H9 (cell line): ENCODE data around the gene GRB2. TPM values are rescaled to one million over a fixed set of nuclear protein-coding genes. Genes with fewer than 3 reads are reported as not detected.

Experiments
- DNase-seq: peaks from one replicate; pipeline ENCODE4 v3.0.0-alpha.2; 2017
- H2AFZ ChIP-seq: one replicate; pipeline ENCODE4 v1.6.1; 2013; ENCODE audit warnings: mild to moderate bottlenecking, low read length, control low read depth, moderate library complexity
- H2AK5ac ChIP-seq: 2 replicates; pipeline ENCODE4 v1.6.1; 2013; ENCODE audit warnings: low read length, control low read depth, mixed read lengths; ENCODE audit not compliant: insufficient read length
- H2BK120ac ChIP-seq: one replicate; pipeline ENCODE4 v1.6.1; 2013; ENCODE audit warnings: low read depth, mild to moderate bottlenecking, low read length, control low read depth, inconsistent platforms; ENCODE audit not compliant: poor library complexity, severe bottlenecking
- H2BK12ac ChIP-seq: 2 replicates; pipeline ENCODE4 v1.6.1; 2013; ENCODE audit warnings: low read length, control low read depth, mixed read lengths, low read depth; ENCODE audit not compliant: insufficient read length
- H2BK15ac ChIP-seq: 2 replicates; pipeline ENCODE4 v1.6.1; 2013; ENCODE audit warnings: low read depth, low read length, control low read depth
- H2BK20ac ChIP-seq: one replicate; pipeline ENCODE4 v1.6.1; 2013; ENCODE audit warnings: low read depth, mild to moderate bottlenecking, low read length, control low read depth, inconsistent platforms; ENCODE audit not compliant: poor library complexity, severe bottlenecking
- H2BK5ac ChIP-seq: 2 replicates; pipeline ENCODE4 v1.6.1; 2013; ENCODE audit warnings: low read length, control low read depth, mixed read lengths; ENCODE audit not compliant: insufficient read length
- H3K14ac ChIP-seq: 2 replicates; pipeline ENCODE4 v1.6.1; 2013; ENCODE audit warnings: low read length, control low read depth; ENCODE audit not compliant: insufficient read depth
- H3K18ac ChIP-seq: 2 replicates; pipeline ENCODE4 v1.6.1; 2013; ENCODE audit warnings: low read depth, mild to moderate bottlenecking, mixed read lengths, low read length, control low read depth; ENCODE audit not compliant: insufficient read length
- H3K23ac ChIP-seq: 2 replicates; pipeline ENCODE4 v1.6.1; 2013; ENCODE audit warnings: low read length, control low read depth, mixed read lengths, low read depth; ENCODE audit not compliant: insufficient read length
- H3K23me2 ChIP-seq: 2 replicates; pipeline ENCODE4 v1.6.1; 2013; ENCODE audit warnings: low read depth, mild to moderate bottlenecking, mixed read lengths, low read length, control low read depth; ENCODE audit not compliant: insufficient read length, poor library complexity, severe bottlenecking
- H3K27ac ChIP-seq: 2 replicates; pipeline ENCODE4 v1.5.1; 2013; ENCODE audit warnings: low read length, control low read depth, mixed read lengths, low read depth; ENCODE audit not compliant: insufficient read length
- H3K27me3 ChIP-seq: 2 replicates; pipeline ENCODE4 v1.6.1; 2013; ENCODE audit warnings: low read length, control low read depth, inconsistent platforms; ENCODE audit not compliant: insufficient read depth
- H3K4ac ChIP-seq: 2 replicates; pipeline ENCODE4 v1.6.1; 2013; ENCODE audit warnings: low read depth, mild to moderate bottlenecking, control low read depth, inconsistent platforms, low read length, moderate library complexity
- H3K4me1 ChIP-seq: 2 replicates; pipeline ENCODE4 v1.6.1; 2013; ENCODE audit warnings: low read length, control low read depth, inconsistent platforms; ENCODE audit not compliant: insufficient read depth
- H3K4me2 ChIP-seq: 2 replicates; pipeline ENCODE4 v1.6.1; 2013; ENCODE audit warnings: low read length, control low read depth, mixed read lengths; ENCODE audit not compliant: insufficient read length, insufficient read depth
- H3K56ac ChIP-seq: 2 replicates; pipeline ENCODE4 v1.6.1; 2013; ENCODE audit warnings: low read depth, mild to moderate bottlenecking, mixed read lengths, low read length, control low read depth; ENCODE audit not compliant: insufficient read length
- H3K79me1 ChIP-seq: 2 replicates; pipeline ENCODE4 v1.6.1; 2013; ENCODE audit warnings: low read depth, mild to moderate bottlenecking, moderate library complexity, low read length, control low read depth, inconsistent platforms; ENCODE audit not compliant: insufficient read depth, poor library complexity, severe bottlenecking
- H3K79me2 ChIP-seq: 2 replicates; pipeline ENCODE4 v1.6.1; 2013; ENCODE audit warnings: low read length, control low read depth, inconsistent platforms; ENCODE audit not compliant: insufficient read depth
- H3K9ac ChIP-seq: 2 replicates; pipeline ENCODE4 v1.6.1; 2013; ENCODE audit warnings: low read length, control low read depth, mixed read lengths; ENCODE audit not compliant: insufficient read length; ENCODE audit errors: extremely low read depth
- H3K9me3 ChIP-seq: one replicate; pipeline ENCODE4 v1.6.1; 2013; ENCODE audit warnings: low read depth, low read length, inconsistent platforms; ENCODE audit not compliant: control insufficient read depth
- H3T11ph ChIP-seq: one replicate; pipeline ENCODE4 v1.6.1; 2013; ENCODE audit warnings: mild to moderate bottlenecking, low read length, control low read depth, inconsistent platforms
- H4K20me1 ChIP-seq: one replicate; pipeline ENCODE4 v1.6.1; 2013; ENCODE audit not compliant: control insufficient read depth, insufficient read length, insufficient read depth
- H4K5ac ChIP-seq: 2 replicates; pipeline ENCODE4 v1.6.1; 2013; ENCODE audit warnings: low read depth, mild to moderate bottlenecking, mixed read lengths, low read length, control low read depth; ENCODE audit not compliant: insufficient read length
- H4K8ac ChIP-seq: replicated peaks from 2 replicates; pipeline ENCODE4 v1.6.1; 2013; ENCODE audit warnings: low read length, control low read depth, mixed read lengths, low read depth; ENCODE audit not compliant: insufficient read length
- H4K91ac ChIP-seq: 2 replicates; pipeline ENCODE4 v1.6.1; 2013; ENCODE audit warnings: low read depth, mild to moderate bottlenecking, moderate library complexity, mixed read lengths, low read length, control low read depth; ENCODE audit not compliant: insufficient read length
- H3K27ac Mint-ChIP-seq, 3 experiments: 2 replicates in 2 of 3; 3 replicates in 1 of 3; pipeline ENCODE4 v1.8.0; 2020 to 2021; ENCODE audit warnings: mixed read lengths in 3 of 3, mild to moderate bottlenecking in 1 of 3, moderate library complexity in 1 of 3
- H3K27me3 Mint-ChIP-seq: 2 replicates; pipeline ENCODE4 v1.8.0; 2021; ENCODE audit warnings: low read depth, mild to moderate bottlenecking, moderate library complexity, mixed read lengths
- H3K36me3 Mint-ChIP-seq, 3 experiments: 2 replicates in 2 of 3; 3 replicates in 1 of 3; pipeline ENCODE4 v1.8.0; 2020 to 2021; ENCODE audit warnings: low read depth in 3 of 3, mixed read lengths in 3 of 3; ENCODE audit not compliant: insufficient read depth in 1 of 3
- H3K4me1 Mint-ChIP-seq, 2 experiments: 2 replicates each; pipeline ENCODE4 v1.8.0; 2020; ENCODE audit warnings: mixed read lengths in 2 of 2
- H3K4me3 Mint-ChIP-seq, 2 experiments: 2 replicates in 1 of 2; 3 replicates in 1 of 2; pipeline ENCODE4 v1.8.0; 2020 to 2021; ENCODE audit warnings: mild to moderate bottlenecking in 2 of 2, mixed read lengths in 2 of 2, moderate library complexity in 1 of 2
- H3K9me3 Mint-ChIP-seq, 2 experiments: 2 replicates in 1 of 2; 3 replicates in 1 of 2; pipeline ENCODE4 v1.8.0; 2020; ENCODE audit warnings: mild to moderate bottlenecking in 2 of 2, mixed read lengths in 2 of 2, moderate library complexity in 1 of 2
- CTCF ChIP-seq: fragments of 200-600 bp; sonication (generic); conservative IDR thresholded peaks from 3 replicates; pipeline ENCODE4 v1.8.0; 2021; ENCODE audit warnings: antibody characterized with exemption, mild to moderate bottlenecking
- WGBS: extraction: QIAGEN DNeasy Blood & Tissue Kit; methylation state at CpG from one replicate; pipeline ENCODE4 v1.1.7; 2013; ENCODE audit warnings: missing lambda C conversion rate, low lambda C conversion rate, mixed read lengths; ENCODE audit not compliant: insufficient read length; ENCODE audit errors: extremely low coverage; 5-methylcytosine and 5-hydroxymethylcytosine counted together
- total RNA-seq: library from RNA; stranded (reverse); gene quantifications from 2 replicates; pipeline ENCODE4 v1.2.1, GENCODE V29; 2021

GRB2 gene
- total RNA-seq, 1 experiment from 2014 or later = 91.7 TPM

- WGBS = no CpG with 5 or more reads among the region's 8 CpGs
- H3K27me3 Mint-ChIP-seq = peaks cover 12% of the 10 kb centered on the region
- Histone ChIP-seq H3K18ac (no peak overlapping the region), H3K4me2 (no peak overlapping the region), H4K5ac (no peak overlapping the region), H3K56ac (no peak overlapping the region), H3K9me3 (no peaks in the 10 kb centered on the region), H2BK15ac (peak overlapping the region; percentile 57; the same call in 1 of the 2 replicates), H3K27me3 (no peaks in the 10 kb centered on the region), H3K79me1 (no peaks in the 10 kb centered on the region), H2AK5ac (no peak overlapping the region), H4K20me1 (no peaks in the 10 kb centered on the region), H2BK20ac (no peak overlapping the region), H4K91ac (no peak overlapping the region), H3K4ac (no peak overlapping the region), H4K8ac (no peak overlapping the region), H2BK5ac (no peak overlapping the region), H2BK120ac (no peak overlapping the region), H3K23me2 (no peaks in the 10 kb centered on the region), H3K9ac (no peak overlapping the region), H3K79me2 (no peaks in the 10 kb centered on the region), H3K27ac (no peak overlapping the region), H3K14ac (no peak overlapping the region), H3K23ac (no peak overlapping the region), H2AFZ (peak overlapping the region; percentile 92), H2BK12ac (peak overlapping the region; percentile 79), H3T11ph (no peak overlapping the region), H3K4me1 (no peaks in the 10 kb centered on the region)
- H3K4me3 Mint-ChIP-seq = 0 out of 5 replicates have a peak overlapping the region, but pooled peaks of 1 of the 2 experiments have one; percentile 12
- peaks cover 6 to 7% of the 10 kb centered on the region in 2 experiments for H3K4me1 Mint-ChIP-seq
- TF ChIP-seq CTCF = peak; percentile 87
- H3K9me3 Mint-ChIP-seq = no peaks in the 10 kb centered on the region
- peak overlapping the region in 1 of 3 experiments; percentile 86; a peak in 1 of 7 replicates for H3K27ac Mint-ChIP-seq
- no peaks in the 10 kb centered on the region for H3K36me3 Mint-ChIP-seq
- peak; percentile 84 for DNase-seq
Measured at GRCh38 chr17:75412455-75413317, 7.2 kb upstream of the GRB2 start.
